GM21723 (cell line): ENCODE data around the gene EDEM1.
"Not testable (repeated sequence)": the region's sequence is repeated elsewhere in the genome, so short reads cannot be mapped to it uniquely, and the experiment has no call there.

Experiments
- ATAC-seq: cut with Tn5 transposase; IDR thresholded peaks from one replicate; pipeline ENCODE4 v1.9.1; 2021; ENCODE audit warnings: mild to moderate bottlenecking, moderate library complexity; ENCODE audit not compliant: unreplicated experiment

EDEM1 gene

GRCh38 chr3:5227812-5228211 is 40.3 kb downstream of the EDEM1 start:
- no peak for ATAC-seq

GRCh38 chr3:5229414-5229813 is 41.9 kb downstream of the EDEM1 start:
- no peak for ATAC-seq

GRCh38 chr3:5231074-5231473 is 43.6 kb downstream of the EDEM1 start:
- no peak for ATAC-seq

- ATAC-seq, result no peak
Observed at GRCh38 chr3:5231487-5231886, 44.0 kb downstream of the EDEM1 start.

GRCh38 chr3:5232570-5232969 is 45.1 kb downstream of the EDEM1 start:
- no peak for ATAC-seq

GRCh38 chr3:5233026-5233425 is 45.5 kb downstream of the EDEM1 start:
- ATAC-seq, result no peak

GRCh38 chr3:5235655-5236054 is 48.1 kb downstream of the EDEM1 start:
- ATAC-seq, result no peak

- ATAC-seq, result no peak
Observed at GRCh38 chr3:5238545-5238944, 51.0 kb downstream of the EDEM1 start.

GRCh38 chr3:5239602-5240001 is 52.1 kb downstream of the EDEM1 start:
- no peak for ATAC-seq

- ATAC-seq, result no peak
Observed at GRCh38 chr3:5240740-5241139, 53.2 kb downstream of the EDEM1 start.

GRCh38 chr3:5242785-5243184 is 55.3 kb downstream of the EDEM1 start:
- ATAC-seq, result not testable (repeated sequence)

GRCh38 chr3:5245927-5246326 is 58.4 kb downstream of the EDEM1 start:
- ATAC-seq, result no peak

GRCh38 chr3:5248822-5249221 is 61.3 kb downstream of the EDEM1 start:
- no peak for ATAC-seq

GRCh38 chr3:5250467-5251195 is 63.1 kb downstream of the EDEM1 start:
- ATAC-seq, result no peak

- no peak for ATAC-seq
Observed at GRCh38 chr3:5251196-5251583, 63.7 kb downstream of the EDEM1 start.

GRCh38 chr3:5252131-5252530 is 64.6 kb downstream of the EDEM1 start:
- ATAC-seq, result no peak

GRCh38 chr3:5254281-5255048 is 67.0 kb downstream of the EDEM1 start:
- no peak for ATAC-seq

- ATAC-seq, result no peak
Observed at GRCh38 chr3:5255404-5256344, 68.2 kb downstream of the EDEM1 start.

- ATAC-seq, result no peak
Observed at GRCh38 chr3:5258526-5258925, 71.0 kb downstream of the EDEM1 start.

- no peak for ATAC-seq
Observed at GRCh38 chr3:5260992-5261501, 73.5 kb downstream of the EDEM1 start.

GRCh38 chr3:5262507-5262906 is 75.0 kb downstream of the EDEM1 start:
- no peak for ATAC-seq
